ENCODE data around the gene RERG. TPM values are rescaled to one million over a fixed set of nuclear protein-coding genes. Genes with fewer than 3 reads are reported as not detected.

The RERG gene
- total RNA-seq, 3 donors from 2014 or later (not counting 1 experiment from before 2014, with no cell fraction given) = not detected

GRCh38 chr12:15206831-15207389 is 14.3 kb downstream of the RERG start:
- no peaks in the 10 kb centered on the region for H3K36me3 ChIP-seq (ENCODE audit: control insufficient read depth, insufficient read depth, low read length)
- H3K4me3 ChIP-seq (ENCODE audit: low read length) = no peak overlapping the region
- H3K4me1 Mint-ChIP-seq = no peaks in the 10 kb centered on the region
- H3K27ac ChIP-seq (ENCODE audit: low read length) = no peak overlapping the region
- intact Hi-C loops (cut with micrococcal nuclease) = no loop called here
- H3K9me3 Mint-ChIP-seq = no peaks in the 10 kb centered on the region
- WGBS (ENCODE audit: insufficient coverage) = 81% methylated on average over 3 of the region's 4 CpGs
- H3K36me3 Mint-ChIP-seq = no peaks in the 10 kb centered on the region
- no peaks in the 10 kb centered on the region for H3K4me1 ChIP-seq (ENCODE audit: control insufficient read depth, insufficient read depth, low read length)
- ATAC-seq = no peak
- TF ChIP-seq CTCF (IDR thresholded peaks at IDR 0.05) = no peak
- H3K27me3 ChIP-seq (ENCODE audit: control insufficient read depth, insufficient read depth, low read length) = peaks cover 3% of the 10 kb centered on the region
- H3K27me3 Mint-ChIP-seq (ENCODE audit: low read depth in 2 of 2) = peaks cover 19 to 27% of the 10 kb centered on the region in 2 donors
- no peak overlapping the region for H3K4me3 Mint-ChIP-seq
- no peak overlapping the region for H3K27ac Mint-ChIP-seq
- DNase-seq = no peak
- H3K9me3 ChIP-seq (ENCODE audit: control insufficient read depth, insufficient read depth, low read length) = no peaks in the 10 kb centered on the region

GRCh38 chr12:15206338-15206737 is 14.9 kb downstream of the RERG start:
- Histone ChIP-seq H3K27me3 (ENCODE audit: control insufficient read depth, insufficient read depth, low read length) (peaks cover 3% of the 10 kb centered on the region), H3K27ac (ENCODE audit: low read length) (no peak overlapping the region), H3K36me3 (ENCODE audit: control insufficient read depth, insufficient read depth, low read length) (no peaks in the 10 kb centered on the region), H3K4me1 (ENCODE audit: control insufficient read depth, insufficient read depth, low read length) (no peaks in the 10 kb centered on the region), H3K4me3 (ENCODE audit: low read length) (no peak overlapping the region), H3K9me3 (ENCODE audit: control insufficient read depth, insufficient read depth, low read length) (no peaks in the 10 kb centered on the region)
- Mint-ChIP-seq H3K4me1 (no peaks in the 10 kb centered on the region), H3K4me3 (no peak overlapping the region), H3K27ac (no peak overlapping the region), H3K27me3 (ENCODE audit: low read depth in 2 of 2) (peaks cover 18 to 27% of the 10 kb centered on the region in 2 donors), H3K9me3 (no peaks in the 10 kb centered on the region), H3K36me3 (no peaks in the 10 kb centered on the region)
- intact Hi-C loops (cut with micrococcal nuclease) = no loop called here
- 80% methylated on average over 4 of the region's 4 CpGs for WGBS (ENCODE audit: insufficient coverage)
- TF ChIP-seq CTCF (IDR thresholded peaks at IDR 0.05) = no peak
- DNase-seq (no peak), ATAC-seq (no peak)

GRCh38 chr12:15205341-15206010 is 15.7 kb downstream of the RERG start:
- H3K9me3 Mint-ChIP-seq = no peaks in the 10 kb centered on the region
- H3K27me3 Mint-ChIP-seq (ENCODE audit: low read depth in 2 of 2) = peaks cover 9 to 30% of the 10 kb centered on the region in 2 donors
- no peaks in the 10 kb centered on the region for H3K4me1 Mint-ChIP-seq
- H3K27ac Mint-ChIP-seq = no peak overlapping the region
- DNase-seq (no peak), ATAC-seq (no peak)
- H3K36me3 Mint-ChIP-seq = no peaks in the 10 kb centered on the region
- no peaks in the 10 kb centered on the region for H3K4me1 ChIP-seq (ENCODE audit: control insufficient read depth, insufficient read depth, low read length)
- H3K4me3 ChIP-seq (ENCODE audit: low read length) = no peak overlapping the region
- intact Hi-C loops (cut with micrococcal nuclease) = no loop called here
- no peak for TF ChIP-seq CTCF (IDR thresholded peaks at IDR 0.05)
- no peak overlapping the region for H3K27ac ChIP-seq (ENCODE audit: low read length)
- H3K27me3 ChIP-seq (ENCODE audit: control insufficient read depth, insufficient read depth, low read length) = peaks cover 3% of the 10 kb centered on the region
- H3K36me3 ChIP-seq (ENCODE audit: control insufficient read depth, insufficient read depth, low read length) = no peaks in the 10 kb centered on the region
- WGBS (ENCODE audit: insufficient coverage) = 94% methylated on average over 6 of the region's 8 CpGs
- H3K9me3 ChIP-seq (ENCODE audit: control insufficient read depth, insufficient read depth, low read length) = no peaks in the 10 kb centered on the region
- H3K4me3 Mint-ChIP-seq = no peak overlapping the region

GRCh38 chr12:15201456-15201855 is 19.8 kb downstream of the RERG start:
- Mint-ChIP-seq H3K36me3 (no peaks in the 10 kb centered on the region), H3K9me3 (peaks cover 0 to 2% of the 10 kb centered on the region in 2 donors), H3K27ac (no peak overlapping the region), H3K4me1 (no peaks in the 10 kb centered on the region), H3K27me3 (ENCODE audit: low read depth in 2 of 2) (peaks cover 3 to 32% of the 10 kb centered on the region in 2 donors), H3K4me3 (no peak overlapping the region)
- no peak overlapping the region for H3K4me3 ChIP-seq (ENCODE audit: low read length)
- H3K27me3 ChIP-seq (ENCODE audit: control insufficient read depth, insufficient read depth, low read length) = no peaks in the 10 kb centered on the region
- H3K36me3 ChIP-seq (ENCODE audit: control insufficient read depth, insufficient read depth, low read length) = no peaks in the 10 kb centered on the region
- no peak for TF ChIP-seq CTCF (IDR thresholded peaks at IDR 0.05)
- ATAC-seq = no peak
- H3K9me3 ChIP-seq (ENCODE audit: control insufficient read depth, insufficient read depth, low read length) = no peaks in the 10 kb centered on the region
- intact Hi-C loops (cut with micrococcal nuclease) = no loop called here
- no peak for DNase-seq
- no peak overlapping the region for H3K27ac ChIP-seq (ENCODE audit: low read length)
- no peaks in the 10 kb centered on the region for H3K4me1 ChIP-seq (ENCODE audit: control insufficient read depth, insufficient read depth, low read length)

All from natural killer cell (primary cell).